ENCODE data around the gene WBP1L. TPM values are rescaled to one million over a fixed set of nuclear protein-coding genes. Genes with fewer than 3 reads are reported as not detected.

WBP1L gene
- total RNA-seq, 1 experiment from 2014 or later, result 23.8 TPM

GRCh38 chr10:102791754-102792395 is 48.1 kb downstream of the WBP1L start:
- ChIA-PET POLR2A (ENCODE audit: unreplicated experiment) (no interaction called here), CTCF (no interaction called here)
- Histone ChIP-seq H3K9ac (ENCODE audit: low read length) (no peak overlapping the region), H3K9me3 (ENCODE audit: low read length) (no peaks in the 10 kb centered on the region), H3K4me2 (ENCODE audit: low read length) (no peak overlapping the region), H3K27ac (ENCODE audit: low read length) (no peak overlapping the region), H3K4me1 (ENCODE audit: insufficient read depth, low read length) (no peaks in the 10 kb centered on the region), H2AFZ (ENCODE audit: low read length) (no peak overlapping the region), H3K9me2 (replicated peaks; ENCODE audit: low read length) (no peaks in the 10 kb centered on the region), H4K20me1 (ENCODE audit: low read length) (no peaks in the 10 kb centered on the region), H3K4me3 (ENCODE audit: low read length) (no peak overlapping the region), H3K36me3 (ENCODE audit: low read depth, low read length) (no peaks in the 10 kb centered on the region), H3K27me3 (ENCODE audit: low read length) (no peaks in the 10 kb centered on the region), H3F3A (ENCODE audit: low read length, unreplicated experiment) (no peaks in the 10 kb centered on the region), H3K79me2 (ENCODE audit: low read length) (no peaks in the 10 kb centered on the region)
- intact Hi-C loops (cut with micrococcal nuclease), result no loop called here
- BruUV-seq (replicated peaks), result no TSS peak
- ATAC-seq (no peak), DNase-seq (no peak)
- TF ChIP-seq CTCF (conservative IDR thresholded peaks at IDR 0.05; ENCODE audit: low read depth, low read length), result no peak
- no peak for TF ChIP-seq EZH2 (IDR thresholded peaks at IDR 0.05; ENCODE audit: low read length, unreplicated experiment)
- no peak for TF ChIP-seq EZH2phosphoT487 (IDR thresholded peaks at IDR 0.05; ENCODE audit: borderline replicate concordance, low read length)

- no peak overlapping the region for H3K4me3 ChIP-seq (ENCODE audit: low read length)
- intact Hi-C loops (cut with micrococcal nuclease), result no loop called here
- no peaks in the 10 kb centered on the region for H3F3A ChIP-seq (ENCODE audit: low read length, unreplicated experiment)
- H3K4me2 ChIP-seq (ENCODE audit: low read length), result no peak overlapping the region
- H3K9me3 ChIP-seq (ENCODE audit: low read length), result no peaks in the 10 kb centered on the region
- H3K9me2 ChIP-seq (replicated peaks; ENCODE audit: low read length), result no peaks in the 10 kb centered on the region
- no peaks in the 10 kb centered on the region for H3K36me3 ChIP-seq (ENCODE audit: low read depth, low read length)
- no peaks in the 10 kb centered on the region for H3K4me1 ChIP-seq (ENCODE audit: insufficient read depth, low read length)
- H3K9ac ChIP-seq (ENCODE audit: low read length), result no peak overlapping the region
- TF ChIP-seq EZH2phosphoT487 (IDR thresholded peaks at IDR 0.05; ENCODE audit: borderline replicate concordance, low read length) (no peak), CTCF (conservative IDR thresholded peaks at IDR 0.05; ENCODE audit: low read depth, low read length) (no peak), EZH2 (IDR thresholded peaks at IDR 0.05; ENCODE audit: low read length, unreplicated experiment) (no peak)
- no peak for DNase-seq
- CTCF ChIA-PET, result no interaction called here
- BruUV-seq (replicated peaks), result no TSS peak
- POLR2A ChIA-PET (ENCODE audit: unreplicated experiment), result no interaction called here
- H3K27me3 ChIP-seq (ENCODE audit: low read length), result no peaks in the 10 kb centered on the region
- no peak for ATAC-seq
- H3K27ac ChIP-seq (ENCODE audit: low read length), result no peak overlapping the region
- H3K79me2 ChIP-seq (ENCODE audit: low read length), result no peaks in the 10 kb centered on the region
- no peak overlapping the region for H2AFZ ChIP-seq (ENCODE audit: low read length)
- H4K20me1 ChIP-seq (ENCODE audit: low read length), result no peaks in the 10 kb centered on the region
Measured at GRCh38 chr10:102795453-102796406, 52.0 kb downstream of the WBP1L start.

Measured in PC-3 (cell line).